PFSK-1 (cell line): ENCODE measurements around the gene CYREN.

Experiments used
- FOXP2 ChIP-seq: optimal IDR thresholded peaks from 2 replicates; pipeline ENCODE3; 2011; ENCODE audit warnings: borderline replicate concordance, control low read depth, inconsistent platforms; ENCODE audit not compliant: insufficient read depth; ENCODE audit errors: extremely low read length, extremely low read depth
- POLR2AphosphoS5 ChIP-seq: IDR thresholded peaks from 2 replicates; pipeline ENCODE4 v1.6.1; 2012; ENCODE audit warnings: low read depth, mild to moderate bottlenecking, control low read depth, low read length, moderate library complexity
- SIN3A ChIP-seq: IDR thresholded peaks from 2 replicates; pipeline ENCODE4 v1.6.1; 2012; ENCODE audit warnings: mild to moderate bottlenecking, low read length, moderate library complexity, borderline replicate concordance; ENCODE audit not compliant: insufficient read depth
- TAF1 ChIP-seq: IDR thresholded peaks from 2 replicates; pipeline ENCODE4 v1.6.1; 2012; ENCODE audit warnings: low read length, control low read depth, borderline replicate concordance; ENCODE audit not compliant: insufficient read depth
- TF ChIP-seq, protein P1 (sequence below), 2 experiments: IDR thresholded peaks; 2 replicates each; pipeline versions ENCODE4 v1.6.1 to v1.8.0; 2011 to 2012; ENCODE audit warnings: low read depth in 2 of 2, low read length in 2 of 2, control low read depth in 1 of 2, inconsistent platforms in 1 of 2, mild to moderate bottlenecking in 1 of 2, moderate library complexity in 1 of 2; ENCODE audit not compliant: insufficient read depth in 1 of 2

CYREN gene

DNA sequence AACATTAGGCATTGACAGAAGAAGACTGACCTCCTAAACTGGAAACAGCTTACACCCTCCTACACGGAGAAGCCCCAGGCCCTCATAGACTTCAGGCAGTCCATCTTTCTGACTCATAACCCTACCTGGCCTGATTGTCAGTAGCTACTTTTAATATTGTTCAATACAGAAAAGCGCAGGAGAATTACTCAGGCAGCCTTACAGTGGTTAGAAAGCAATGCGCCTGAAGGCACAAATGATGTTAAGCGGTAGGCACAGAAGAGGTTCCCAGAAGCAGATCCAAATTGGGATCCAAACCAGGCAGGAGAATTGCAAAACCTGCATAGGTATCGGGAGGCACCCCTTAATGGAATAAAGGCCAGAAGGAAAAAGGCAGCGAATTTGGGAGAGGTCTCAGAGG, 5.4 kb upstream of the CYREN start:
- no peak for TF ChIP-seq SIN3A
- TF ChIP-seq, protein P1, sequence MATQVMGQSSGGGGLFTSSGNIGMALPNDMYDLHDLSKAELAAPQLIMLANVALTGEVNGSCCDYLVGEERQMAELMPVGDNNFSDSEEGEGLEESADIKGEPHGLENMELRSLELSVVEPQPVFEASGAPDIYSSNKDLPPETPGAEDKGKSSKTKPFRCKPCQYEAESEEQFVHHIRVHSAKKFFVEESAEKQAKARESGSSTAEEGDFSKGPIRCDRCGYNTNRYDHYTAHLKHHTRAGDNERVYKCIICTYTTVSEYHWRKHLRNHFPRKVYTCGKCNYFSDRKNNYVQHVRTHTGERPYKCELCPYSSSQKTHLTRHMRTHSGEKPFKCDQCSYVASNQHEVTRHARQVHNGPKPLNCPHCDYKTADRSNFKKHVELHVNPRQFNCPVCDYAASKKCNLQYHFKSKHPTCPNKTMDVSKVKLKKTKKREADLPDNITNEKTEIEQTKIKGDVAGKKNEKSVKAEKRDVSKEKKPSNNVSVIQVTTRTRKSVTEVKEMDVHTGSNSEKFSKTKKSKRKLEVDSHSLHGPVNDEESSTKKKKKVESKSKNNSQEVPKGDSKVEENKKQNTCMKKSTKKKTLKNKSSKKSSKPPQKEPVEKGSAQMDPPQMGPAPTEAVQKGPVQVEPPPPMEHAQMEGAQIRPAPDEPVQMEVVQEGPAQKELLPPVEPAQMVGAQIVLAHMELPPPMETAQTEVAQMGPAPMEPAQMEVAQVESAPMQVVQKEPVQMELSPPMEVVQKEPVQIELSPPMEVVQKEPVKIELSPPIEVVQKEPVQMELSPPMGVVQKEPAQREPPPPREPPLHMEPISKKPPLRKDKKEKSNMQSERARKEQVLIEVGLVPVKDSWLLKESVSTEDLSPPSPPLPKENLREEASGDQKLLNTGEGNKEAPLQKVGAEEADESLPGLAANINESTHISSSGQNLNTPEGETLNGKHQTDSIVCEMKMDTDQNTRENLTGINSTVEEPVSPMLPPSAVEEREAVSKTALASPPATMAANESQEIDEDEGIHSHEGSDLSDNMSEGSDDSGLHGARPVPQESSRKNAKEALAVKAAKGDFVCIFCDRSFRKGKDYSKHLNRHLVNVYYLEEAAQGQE (IDR thresholded peaks at IDR 0.05; ENCODE audit: insufficient read depth in 1 of 2, low read depth in 2 of 2, low read length in 2 of 2): no peak
- TF ChIP-seq TAF1: no peak
- TF ChIP-seq POLR2AphosphoS5: no peak
- no peak for TF ChIP-seq FOXP2

DNA sequence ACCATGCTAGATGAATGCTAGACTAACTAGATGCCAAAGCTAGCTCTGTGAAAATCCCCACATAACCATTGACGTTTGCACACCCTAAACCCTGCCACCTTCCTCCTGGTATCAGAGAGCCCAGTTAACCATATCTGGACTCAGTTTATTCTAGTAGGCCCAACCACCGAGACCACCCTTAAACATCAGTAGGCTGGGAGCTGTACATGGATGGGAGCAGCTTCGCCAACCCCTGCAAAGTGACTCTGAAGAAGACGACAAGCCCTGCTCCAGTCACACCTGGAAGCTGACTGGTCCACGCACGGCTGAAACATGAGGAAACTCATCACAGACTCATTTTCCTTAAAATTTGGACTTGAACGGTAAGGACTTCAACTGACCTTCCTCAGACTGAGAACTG, 4.4 kb upstream of the CYREN start:
- TF ChIP-seq, protein P1 (IDR thresholded peaks at IDR 0.05; ENCODE audit: insufficient read depth in 1 of 2, low read depth in 2 of 2, low read length in 2 of 2): no peak
- TF ChIP-seq TAF1 (no peak), FOXP2 (no peak), POLR2AphosphoS5 (no peak), SIN3A (no peak)

DNA sequence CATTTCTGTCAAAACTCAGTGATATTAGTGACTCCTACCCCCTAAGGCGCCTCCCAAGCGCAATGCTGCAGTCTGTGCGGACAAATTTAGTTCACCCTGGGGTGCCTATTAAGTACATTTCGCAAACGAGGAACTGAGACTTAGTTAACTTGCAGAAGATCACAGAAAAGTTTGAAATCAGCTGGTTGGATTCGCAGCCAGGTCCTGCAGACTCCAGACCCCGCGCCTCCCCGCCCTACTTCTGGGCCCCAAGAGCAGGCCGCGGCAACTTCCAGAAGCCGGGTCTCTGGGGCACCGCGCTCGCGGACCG, 588 bp downstream of the CYREN start:
- TF ChIP-seq TAF1: no peak
- no peak for TF ChIP-seq SIN3A
- TF ChIP-seq POLR2AphosphoS5: no peak
- TF ChIP-seq, protein P1 (IDR thresholded peaks at IDR 0.05; ENCODE audit: insufficient read depth in 1 of 2, low read depth in 2 of 2, low read length in 2 of 2): no peak
- TF ChIP-seq FOXP2: no peak

DNA sequence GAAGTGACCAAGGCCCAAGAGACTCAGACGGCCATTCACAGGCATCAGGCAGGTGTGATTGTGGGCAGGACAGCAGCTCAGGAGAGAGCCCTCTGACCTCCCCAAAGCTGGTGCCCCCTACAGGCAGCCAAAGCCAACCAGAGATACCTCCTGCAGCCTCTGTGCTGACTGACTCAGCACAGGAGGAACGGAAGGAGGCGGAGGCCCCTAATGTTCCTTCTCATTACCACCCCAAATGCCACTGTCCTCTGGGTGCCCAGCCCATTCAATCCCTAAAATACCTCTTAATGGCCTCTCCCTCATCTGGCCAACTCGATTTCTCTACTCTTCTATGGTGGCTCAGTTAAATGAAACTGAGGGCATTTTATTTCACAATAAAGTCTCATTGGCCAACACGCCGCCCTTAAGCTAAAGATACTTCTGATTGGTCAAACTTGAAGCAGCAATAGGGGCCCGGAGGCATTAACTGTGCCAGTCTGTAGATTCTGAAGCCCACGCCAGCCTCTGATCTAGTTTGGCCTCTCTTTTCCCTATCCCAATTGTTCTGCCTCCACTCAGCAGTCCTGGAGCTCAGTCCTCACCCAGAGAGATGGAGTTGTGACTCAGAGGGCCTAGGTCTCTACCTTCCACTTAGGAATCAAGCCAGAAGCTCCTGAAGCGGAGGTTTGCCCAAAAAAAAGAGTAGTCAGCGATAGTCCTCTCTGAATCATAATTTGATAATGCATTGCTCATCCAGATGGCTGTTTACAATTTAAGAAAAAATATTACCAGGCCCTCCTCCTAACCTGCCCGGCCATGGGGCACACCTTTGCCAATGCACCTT, 1.2 kb downstream of the CYREN start:
- TF ChIP-seq, protein P1 (IDR thresholded peaks at IDR 0.05; ENCODE audit: insufficient read depth in 1 of 2, low read depth in 2 of 2, low read length in 2 of 2): no peak
- TF ChIP-seq TAF1 (no peak), POLR2AphosphoS5 (no peak; the same call in 1 of the 2 replicates), SIN3A (no peak), FOXP2 (no peak)
